Muscle of leg (tissue), 16 donors: ENCODE measurements around the gene KDM4E. TPM values are rescaled to one million over a fixed set of nuclear protein-coding genes. Genes with fewer than 3 reads are reported as not detected.

Experiments used
- DNase-seq: peaks from one replicate; pipeline ENCODE4 v3.0.0; 2013
- H3K27ac ChIP-seq: one replicate; pipeline ENCODE4 v1.5.1; 2013; ENCODE audit warnings: mild to moderate bottlenecking, low read length, control low read depth
- H3K27me3 ChIP-seq: one replicate; pipeline ENCODE4 v1.6.1; 2013; ENCODE audit warnings: low read length; ENCODE audit not compliant: control insufficient read depth, insufficient read depth
- H3K36me3 ChIP-seq: one replicate; pipeline ENCODE4 v1.6.1; 2013; ENCODE audit warnings: low read length; ENCODE audit not compliant: control insufficient read depth, insufficient read depth
- H3K4me1 ChIP-seq: one replicate; pipeline ENCODE4 v1.6.1; 2013; ENCODE audit warnings: low read length; ENCODE audit not compliant: control insufficient read depth, insufficient read depth
- H3K4me3 ChIP-seq: one replicate; pipeline ENCODE4 v1.5.1; 2013; ENCODE audit warnings: low read length, control low read depth
- H3K9me3 ChIP-seq: replicated peaks from 2 replicates; pipeline ENCODE4 v1.6.1; 2013; ENCODE audit warnings: low read depth, low read length; ENCODE audit not compliant: control insufficient read depth
- WGBS: methylation state at CpG from one replicate; pipeline ENCODE4 v1.1.5; 2013; ENCODE audit warnings: missing lambda C conversion rate; ENCODE audit not compliant: insufficient coverage; 5-methylcytosine and 5-hydroxymethylcytosine counted together
- long read RNA-seq, 11 donors: transcript quantifications; one replicate each; lab custom pipeline, GENCODE V29; 2026
- polyA plus RNA-seq, 8 donors: library from polyadenylated mRNA; unstranded; fragments of 120-200 nt; gene quantifications; one replicate each; pipeline versions ENCODE4 v1.2.1 to v1.2.3, GENCODE V29; 2013; ENCODE audit warnings: inconsistent platforms in 1 of 8, low replicate concordance in 1 of 8; ENCODE audit not compliant: insufficient read length in 8 of 8, insufficient read depth in 1 of 8
- total RNA-seq: library from RNA; stranded (reverse); fragments of 120-200 nt; gene quantifications from one replicate; pipeline ENCODE4 v1.2.4, GENCODE V29; 2013

The KDM4E gene
- total RNA-seq = not detected
- under 1 TPM; 0.07 to 0.25 (median 0.11) TPM for polyA plus RNA-seq
- long read RNA-seq, donor 1 = 0 reads
- long read RNA-seq, donor 2 = 0 reads
- long read RNA-seq, donor 3 = 0 reads
- long read RNA-seq, donor 4 = 0 reads
- long read RNA-seq, donor 5 = 0 reads
- long read RNA-seq, donor 6 = 0 reads
- long read RNA-seq, donor 7 = 0 reads
- long read RNA-seq, donor 8 = 0 reads
- long read RNA-seq, donor 9 = 0 reads
- long read RNA-seq, donor 10, partial matches to known transcripts = 0 of 1 reads
- long read RNA-seq, donor 10, other reads (novel, unspliced or antisense) = 0 of 1 reads
- long read RNA-seq, donor 11 = 0 reads

DNA sequence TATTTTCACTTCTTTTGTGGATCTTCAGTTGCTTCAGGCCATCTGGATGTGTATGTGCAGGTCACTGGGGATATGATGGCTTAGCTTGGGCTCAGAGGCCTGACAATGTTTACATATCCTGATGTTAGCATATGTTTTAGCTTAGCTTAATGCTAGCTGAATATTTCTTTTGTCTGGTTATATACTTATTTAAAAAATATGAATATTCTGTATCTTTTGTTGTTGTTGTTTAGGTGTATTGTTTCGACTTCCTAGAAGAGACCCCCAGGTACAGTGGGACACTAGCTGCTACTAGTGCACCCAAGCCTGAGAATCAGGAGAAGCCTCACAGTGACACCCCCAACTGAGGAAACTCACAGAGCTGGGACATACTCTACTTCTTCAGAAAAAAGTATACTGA is at the start of gene KDM4E:
Gene KDM4E (plus strand): TSS at position 301 of the 400 bp plus-strand sequence. CDS start 300 bp downstream, outside the sequence.
- Histone ChIP-seq H3K4me3 (no peak within 1 kb of the TSS), H3K9me3 (no peaks in the 10 kb centered on the region), H3K4me1 (no peaks in the 10 kb centered on the region), H3K27ac (no peak within 1 kb of the TSS), H3K27me3 (no peaks in the 10 kb centered on the region), H3K36me3 (no peaks in the 10 kb centered on the region)
- DNase-seq = no peak
- WGBS = no CpG with 5 or more reads among the region's 1 CpG

DNA sequence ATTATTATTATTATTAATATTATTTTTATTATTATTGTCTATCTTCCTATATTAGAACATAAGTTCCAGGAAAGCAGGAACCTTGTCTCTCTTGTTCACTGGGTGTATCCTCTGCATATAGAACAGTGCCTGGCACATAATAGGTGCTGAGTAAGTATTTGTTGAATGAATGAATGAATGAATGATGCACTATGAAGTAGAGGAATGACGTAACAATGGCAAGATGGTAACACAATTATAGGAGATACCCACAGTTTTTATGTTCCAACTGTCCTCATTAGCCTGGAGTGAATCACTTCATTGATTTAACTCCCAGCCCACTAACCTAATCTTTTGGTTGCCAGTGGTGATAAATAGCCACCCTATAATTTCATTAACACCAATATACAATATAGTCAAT is 49.5 kb upstream of the KDM4E start:
- Histone ChIP-seq H3K4me1 (no peaks in the 10 kb centered on the region), H3K9me3 (no peaks in the 10 kb centered on the region), H3K27me3 (no peaks in the 10 kb centered on the region), H3K27ac (no peak overlapping the region), H3K36me3 (peaks cover 5% of the 10 kb centered on the region), H3K4me3 (no peak overlapping the region)
- no peak for DNase-seq
- no CpG with 5 or more reads among the region's 1 CpG for WGBS

- H3K27ac ChIP-seq = no peak overlapping the region
- DNase-seq = no peak
- H3K4me1 ChIP-seq = no peaks in the 10 kb centered on the region
- H3K9me3 ChIP-seq = no peaks in the 10 kb centered on the region
- no peaks in the 10 kb centered on the region for H3K27me3 ChIP-seq
- no peaks in the 10 kb centered on the region for H3K36me3 ChIP-seq
- no peak overlapping the region for H3K4me3 ChIP-seq
- WGBS = no CpG with 5 or more reads among the region's 4 CpGs
Measured at GRCh38 chr11:94987378-94987777, 37.7 kb upstream of the KDM4E start.

GRCh38 chr11:94988748-94989147 is 36.3 kb upstream of the KDM4E start:
- Histone ChIP-seq H3K4me1 (no peaks in the 10 kb centered on the region), H3K36me3 (no peaks in the 10 kb centered on the region), H3K27ac (no peak overlapping the region), H3K4me3 (no peak overlapping the region), H3K27me3 (no peaks in the 10 kb centered on the region), H3K9me3 (no peaks in the 10 kb centered on the region)
- DNase-seq = no peak
- no CpG with 5 or more reads among the region's 1 CpG for WGBS

DNA sequence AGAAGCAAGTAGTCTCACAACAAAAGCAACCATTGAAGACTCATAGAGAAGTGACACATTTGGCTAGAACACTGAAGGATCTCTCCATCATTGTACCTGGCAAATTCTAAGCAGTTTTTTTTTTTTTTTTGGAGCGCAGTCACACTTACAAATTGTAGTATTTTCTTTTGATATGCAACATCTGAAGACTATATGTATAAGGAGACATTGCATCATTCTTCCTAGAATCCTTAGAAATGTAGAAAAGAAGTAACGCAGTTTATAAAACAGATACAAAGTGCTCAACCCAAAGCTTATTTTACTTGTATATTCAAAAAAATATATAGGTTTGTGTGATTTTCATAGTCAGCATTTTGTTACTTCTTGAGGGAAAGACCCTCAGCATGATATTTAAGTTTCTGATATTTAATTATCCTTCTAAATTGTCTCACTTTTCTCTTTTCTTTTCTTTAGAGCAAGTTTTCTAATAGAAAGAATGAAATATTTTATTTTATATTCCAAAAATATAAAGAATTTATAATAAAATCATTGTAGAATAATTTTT is 31.6 kb upstream of the KDM4E start:
- Histone ChIP-seq H3K36me3 (no peaks in the 10 kb centered on the region), H3K9me3 (no peaks in the 10 kb centered on the region), H3K27ac (no peak overlapping the region), H3K4me3 (no peak overlapping the region), H3K4me1 (no peaks in the 10 kb centered on the region), H3K27me3 (no peaks in the 10 kb centered on the region)
- DNase-seq = no peak
- no CpG with 5 or more reads among the region's 2 CpGs for WGBS

DNA sequence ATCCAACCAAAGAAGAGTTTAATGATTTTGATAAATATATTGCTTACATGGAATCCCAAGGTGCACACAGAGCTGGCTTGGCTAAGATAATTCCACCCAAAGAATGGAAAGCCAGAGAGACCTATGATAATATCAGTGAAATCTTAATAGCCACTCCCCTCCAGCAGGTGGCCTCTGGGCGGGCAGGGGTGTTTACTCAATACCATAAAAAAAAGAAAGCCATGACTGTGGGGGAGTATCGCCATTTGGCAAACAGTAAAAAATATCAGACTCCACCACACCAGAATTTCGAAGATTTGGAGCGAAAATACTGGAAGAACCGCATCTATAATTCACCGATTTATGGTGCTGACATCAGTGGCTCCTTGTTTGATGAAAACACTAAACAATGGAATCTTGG is 27.6 kb upstream of the KDM4E start:
- no peaks in the 10 kb centered on the region for H3K9me3 ChIP-seq
- no peaks in the 10 kb centered on the region for H3K27me3 ChIP-seq
- 100% methylated on average over 2 of the region's 6 CpGs for WGBS
- H3K4me1 ChIP-seq = no peaks in the 10 kb centered on the region
- no peak overlapping the region for H3K27ac ChIP-seq
- no peak for DNase-seq
- H3K4me3 ChIP-seq = no peak overlapping the region
- no peaks in the 10 kb centered on the region for H3K36me3 ChIP-seq

- no peak for DNase-seq
- Histone ChIP-seq H3K4me1 (no peaks in the 10 kb centered on the region), H3K4me3 (no peak overlapping the region), H3K9me3 (no peaks in the 10 kb centered on the region), H3K36me3 (no peaks in the 10 kb centered on the region), H3K27ac (no peak overlapping the region), H3K27me3 (no peaks in the 10 kb centered on the region)
- 92% methylated on average over 13 of the region's 13 CpGs for WGBS
Measured at GRCh38 chr11:94998285-94998684, 26.8 kb upstream of the KDM4E start.

GRCh38 chr11:95003716-95004115 is 21.3 kb upstream of the KDM4E start:
- no peaks in the 10 kb centered on the region for H3K4me1 ChIP-seq
- H3K4me3 ChIP-seq = no peak overlapping the region

DNA sequence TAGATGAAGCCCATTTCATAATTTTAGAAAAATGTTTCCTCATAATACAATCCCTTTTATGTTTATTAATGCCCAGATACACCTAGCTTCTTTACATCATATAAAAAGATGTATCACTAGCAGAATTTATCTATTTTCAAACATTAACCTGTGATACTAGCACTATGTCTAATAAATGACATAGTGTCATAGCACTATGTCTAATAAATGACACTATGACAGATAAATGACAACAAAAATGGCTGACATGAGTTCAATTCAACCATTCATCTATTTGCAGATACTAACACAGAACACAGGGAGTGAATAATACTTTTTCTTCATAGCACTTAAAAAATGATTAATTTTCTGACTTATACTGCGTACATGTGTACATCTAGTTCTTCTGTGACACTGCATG is 19.4 kb upstream of the KDM4E start:
- Histone ChIP-seq H3K4me1 (no peaks in the 10 kb centered on the region), H3K4me3 (no peak overlapping the region), H3K27me3 (no peaks in the 10 kb centered on the region), H3K27ac (no peak overlapping the region), H3K36me3 (no peaks in the 10 kb centered on the region), H3K9me3 (no peaks in the 10 kb centered on the region)
- WGBS = no CpG with 5 or more reads among the region's 1 CpG
- no peak for DNase-seq

More at GRCh38 chr11:95003716-95004115, 21.3 kb upstream of the KDM4E start:
- Histone ChIP-seq H3K9me3 (no peaks in the 10 kb centered on the region), H3K27ac (no peak overlapping the region), H3K27me3 (no peaks in the 10 kb centered on the region), H3K36me3 (no peaks in the 10 kb centered on the region)
- no peak for DNase-seq

GRCh38 chr11:95011376-95011775 is 13.7 kb upstream of the KDM4E start:
- H3K36me3 ChIP-seq = no peaks in the 10 kb centered on the region
- no peak overlapping the region for H3K27ac ChIP-seq
- no peak overlapping the region for H3K4me3 ChIP-seq

More at GRCh38 chr11:95011376-95011775, 13.7 kb upstream of the KDM4E start:
- no peaks in the 10 kb centered on the region for H3K4me1 ChIP-seq
- H3K27me3 ChIP-seq = no peaks in the 10 kb centered on the region
- no peaks in the 10 kb centered on the region for H3K9me3 ChIP-seq
- DNase-seq = no peak
